GM18867 (cell line): ENCODE measurements around the gene CLTCL1.
"Not testable (repeated sequence)": the region's sequence is repeated elsewhere in the genome, so short reads cannot be mapped to it uniquely, and the experiment has no call there.

Experiments
- ATAC-seq: cut with Tn5 transposase; IDR thresholded peaks from one replicate; pipeline ENCODE4 v1.9.1; 2021; ENCODE audit warnings: mild to moderate bottlenecking, moderate library complexity; ENCODE audit not compliant: unreplicated experiment

Gene CLTCL1

DNA sequence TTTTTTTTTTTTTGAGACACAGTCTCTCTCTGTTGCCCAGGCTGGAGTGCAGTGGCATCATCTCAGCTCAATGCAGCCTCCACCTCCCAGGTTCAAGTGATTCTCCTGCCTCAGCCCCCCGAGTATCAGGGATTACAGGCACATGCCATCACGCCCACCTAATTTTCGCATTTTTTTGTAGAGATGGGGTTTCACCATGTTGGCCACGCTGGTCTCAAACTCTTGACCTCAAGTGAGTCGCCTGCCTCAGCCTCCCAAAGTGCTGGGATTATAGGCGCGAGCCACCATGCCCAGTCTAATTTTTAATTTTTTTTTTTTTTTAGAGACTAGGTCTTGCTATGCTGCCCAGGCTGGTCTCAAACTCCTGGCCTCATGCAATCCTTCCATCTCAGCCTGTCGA, 35.2 kb downstream of the CLTCL1 start:
- ATAC-seq = not testable (repeated sequence)

- no peak for ATAC-seq
These were observed 38.4 kb downstream of the CLTCL1 start for GRCh38 chr22:19253143-19253542.

DNA sequence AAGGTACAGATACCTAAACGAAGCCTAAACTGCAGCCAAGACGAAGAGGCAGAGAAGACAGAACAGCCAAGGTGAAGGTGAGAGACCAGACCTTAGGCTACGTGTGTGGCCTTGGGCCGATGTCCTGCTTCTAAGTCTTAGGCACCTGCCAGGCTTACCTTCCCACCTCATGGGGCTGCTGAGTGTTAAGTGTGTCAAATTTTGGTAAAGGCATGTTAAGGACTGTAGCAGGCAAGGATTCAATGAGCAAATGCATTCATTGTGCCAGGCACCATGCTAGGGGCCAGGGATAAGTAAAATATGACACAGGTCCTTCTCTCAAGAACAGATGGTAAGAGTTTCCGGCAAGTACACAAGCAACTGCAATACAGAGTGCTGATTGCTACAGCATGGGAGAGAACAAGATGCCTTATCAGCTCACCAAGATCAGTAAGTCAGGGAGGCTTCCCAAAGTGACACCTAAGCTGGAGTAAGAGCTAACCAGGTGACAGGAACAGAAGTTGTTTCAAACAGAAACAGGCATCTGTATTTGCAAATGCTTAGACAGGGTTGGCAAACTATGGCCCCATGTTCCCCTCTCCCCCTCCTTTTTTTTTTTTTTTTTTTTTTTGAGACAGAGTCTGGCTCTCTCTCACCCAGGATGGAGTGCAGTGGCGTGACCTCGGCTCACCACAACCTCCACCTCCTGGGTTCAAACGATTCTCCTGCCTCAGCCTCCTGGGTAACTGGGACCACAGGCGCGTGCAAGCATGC, 46.7 kb downstream of the CLTCL1 start:
- no peak for ATAC-seq

- ATAC-seq = no peak
These were observed 48.8 kb downstream of the CLTCL1 start for GRCh38 chr22:19242699-19243098.

DNA sequence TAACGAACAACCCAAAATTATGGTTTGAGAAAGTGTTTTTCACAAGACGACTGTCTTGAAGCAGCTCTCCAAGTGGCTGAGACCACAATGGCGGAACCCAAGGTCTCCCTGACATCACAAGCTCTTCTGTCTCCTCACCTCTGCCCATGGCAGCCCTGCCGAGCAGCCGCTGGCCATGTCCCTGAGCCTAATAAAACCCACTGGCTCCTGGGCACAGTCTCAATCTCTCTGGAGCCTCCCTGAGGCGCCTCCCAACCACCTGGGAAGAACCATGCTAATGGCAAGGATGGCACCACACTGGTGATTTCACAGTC, 50.0 kb downstream of the CLTCL1 start:
- no peak for ATAC-seq

GRCh38 chr22:19240813-19241592, 50.5 kb downstream of the CLTCL1 start:
- ATAC-seq = no peak

- no peak for ATAC-seq
These were observed 52.1 kb downstream of the CLTCL1 start for GRCh38 chr22:19239464-19239863.

DNA sequence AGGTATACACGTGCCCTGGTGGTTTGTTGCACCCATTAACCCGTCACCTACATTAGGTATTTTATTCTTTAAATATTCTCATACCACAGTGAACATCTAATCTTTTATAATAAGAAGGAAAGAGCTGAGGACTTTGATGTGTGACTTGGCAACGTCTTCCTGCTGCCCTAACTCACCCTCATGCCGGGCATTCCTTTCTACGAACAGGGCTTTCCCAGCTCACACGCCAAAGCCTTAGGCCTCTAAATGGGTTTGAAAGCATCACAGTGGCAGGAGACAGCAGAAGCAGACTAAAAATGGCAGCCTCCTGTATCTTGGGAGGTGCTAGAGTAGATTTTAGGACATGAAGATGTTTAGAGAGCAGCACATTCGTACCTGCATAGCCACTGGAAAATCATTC, 52.6 kb downstream of the CLTCL1 start:
- ATAC-seq = no peak

GRCh38 chr22:19235874-19236273, 55.6 kb downstream of the CLTCL1 start:
- no peak for ATAC-seq

- no peak for ATAC-seq
These were observed 57.2 kb downstream of the CLTCL1 start for GRCh38 chr22:19234126-19234896.

DNA sequence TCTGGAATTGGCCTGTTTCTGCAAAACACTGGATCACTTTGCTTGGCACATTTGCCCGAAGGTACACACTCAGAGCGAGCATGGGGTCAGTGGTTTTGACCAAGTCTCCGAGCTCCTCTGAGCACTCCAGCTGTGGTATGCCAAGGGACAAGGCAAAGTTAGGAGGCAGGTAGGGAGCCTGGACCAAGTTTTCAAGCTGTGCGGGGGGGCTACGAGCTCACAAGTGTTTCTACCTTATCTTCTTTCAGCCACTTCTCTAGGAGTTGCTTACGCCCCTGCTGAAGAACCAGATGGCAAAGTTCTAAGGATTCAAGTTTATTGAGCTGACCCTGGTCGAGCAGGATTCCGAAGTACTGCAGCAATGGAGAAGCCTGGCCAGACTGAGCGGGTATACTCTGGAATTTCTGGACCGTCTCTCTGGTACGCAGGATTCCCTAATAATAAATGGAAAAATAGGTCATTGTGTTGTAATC, 58.3 kb downstream of the CLTCL1 start:
- ATAC-seq = no peak

GRCh38 chr22:19232623-19233022, 58.9 kb downstream of the CLTCL1 start:
- no peak for ATAC-seq

DNA sequence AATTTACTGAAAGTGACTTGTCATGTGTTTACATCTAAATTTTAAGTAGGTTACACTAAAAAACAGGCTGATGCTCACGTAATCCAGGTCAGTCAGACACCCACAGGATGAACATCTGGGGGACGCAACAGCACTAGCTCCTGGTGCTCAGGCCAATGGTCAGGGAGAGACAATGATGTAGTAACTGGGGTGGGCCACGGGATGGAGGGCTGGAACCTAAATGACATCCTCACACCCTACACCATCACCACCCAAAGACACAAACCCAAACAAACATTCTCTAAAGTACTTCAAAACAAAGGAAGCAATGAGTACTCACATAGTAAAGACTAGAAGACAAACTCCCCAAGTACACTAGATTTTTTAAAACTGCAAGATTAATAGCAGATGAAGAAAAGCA, 59.5 kb downstream of the CLTCL1 start:
- no peak for ATAC-seq

DNA sequence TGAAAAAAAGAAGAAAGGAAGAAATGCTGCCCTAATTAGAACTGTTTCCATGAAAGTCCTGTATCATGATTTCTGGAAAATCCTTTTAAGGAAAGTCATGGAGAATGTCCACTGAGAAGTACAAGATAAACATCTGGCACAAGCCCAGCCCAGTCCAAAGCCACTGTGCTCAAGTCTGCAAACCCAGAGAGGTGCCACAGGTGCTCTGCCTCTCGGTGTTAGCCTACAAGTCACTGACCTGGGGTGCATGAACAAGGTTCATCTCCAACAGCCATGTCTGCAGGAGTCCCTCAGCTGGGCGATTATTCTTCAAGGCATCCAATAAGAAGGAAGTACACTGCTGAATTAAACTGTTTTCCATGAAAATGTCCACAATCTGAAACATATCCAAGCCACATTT, 61.9 kb downstream of the CLTCL1 start:
- ATAC-seq = no peak

DNA sequence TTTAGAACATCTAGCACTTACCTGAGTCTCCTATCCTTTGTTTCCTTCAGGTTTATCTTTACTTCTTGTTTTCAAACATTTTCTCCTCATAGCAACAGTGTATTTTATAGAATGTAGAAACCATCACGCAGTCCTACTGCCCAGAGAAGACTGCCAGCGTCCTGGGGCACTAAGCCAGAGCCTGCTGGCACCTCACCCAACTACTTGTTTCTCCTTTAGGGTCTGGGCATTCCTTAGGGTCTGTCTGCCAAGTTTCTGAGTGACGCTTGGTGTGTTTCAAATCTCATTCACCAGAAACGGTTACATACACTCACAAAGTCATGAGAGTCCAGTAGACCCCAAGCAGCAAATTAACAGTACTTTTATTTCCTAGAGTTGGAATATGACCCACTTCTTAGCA, 63.3 kb downstream of the CLTCL1 start:
- ATAC-seq = no peak

DNA sequence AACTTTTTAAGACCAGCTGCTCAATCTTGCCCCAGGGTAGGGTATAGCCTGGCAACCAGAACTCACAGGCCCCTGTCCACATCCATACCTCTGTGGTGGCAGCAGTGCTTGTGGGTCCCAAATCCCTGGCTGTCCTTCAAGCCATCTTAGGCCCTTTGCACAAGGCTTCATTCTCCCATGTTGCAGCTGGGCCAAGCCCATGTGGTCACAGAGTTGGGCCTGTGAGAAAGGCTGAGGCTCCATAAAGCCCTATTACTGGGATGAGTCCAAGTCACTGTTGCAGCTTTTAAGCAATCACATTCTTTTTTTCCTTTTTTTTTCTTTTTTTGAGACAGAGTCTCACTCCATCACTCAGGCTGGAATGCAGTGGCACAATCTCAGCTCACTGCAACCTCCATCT, 65.1 kb downstream of the CLTCL1 start:
- ATAC-seq = no peak

GRCh38 chr22:19225560-19225959, 66.0 kb downstream of the CLTCL1 start:
- no peak for ATAC-seq

- no peak for ATAC-seq
These were observed 66.5 kb downstream of the CLTCL1 start for GRCh38 chr22:19224985-19225384.

- ATAC-seq = no peak
These were observed 67.0 kb downstream of the CLTCL1 start for GRCh38 chr22:19224557-19224956.

- no peak for ATAC-seq
These were observed 67.9 kb downstream of the CLTCL1 start for GRCh38 chr22:19223617-19224016.

GRCh38 chr22:19223110-19223509, 68.4 kb downstream of the CLTCL1 start:
- ATAC-seq = no peak
